GM23338 (cell line): ENCODE measurements around the gene AFTPH. TPM values are rescaled to one million over a fixed set of nuclear protein-coding genes. Genes with fewer than 3 reads are reported as not detected.

Experiments
- ATAC-seq: fragments of 200-7000 bp; cut with Tn5 transposase; 3 replicates; pipeline ENCODE4 v1.9.1; 2020
- DNase-seq: peaks from one replicate; pipeline ENCODE4 v3.0.0-alpha.2; 2015; ENCODE audit warnings: low spot score
- H2AFZ ChIP-seq: fragments of 200-600 bp; sonication (generic); 2 replicates; pipeline ENCODE4 v1.8.0; 2016; ENCODE audit warnings: antibody characterized with exemption, mild to moderate bottlenecking, moderate library complexity
- H3F3A ChIP-seq: fragments of 200-600 bp; sonication (generic); replicated peaks from 2 replicates; pipeline ENCODE4 v1.8.0; 2017; ENCODE audit warnings: antibody characterized with exemption, mixed run types, low read depth
- H3K27ac ChIP-seq: fragments of 200-600 bp; sonication (generic); 2 replicates; pipeline ENCODE4 v1.6.1; 2016; ENCODE audit warnings: low read depth
- H3K27me3 ChIP-seq: fragments of 200-600 bp; sonication (generic); 2 replicates; pipeline ENCODE4 v1.8.0; 2016; ENCODE audit warnings: mild to moderate bottlenecking, mixed run types, moderate library complexity; ENCODE audit not compliant: insufficient read depth
- H3K36me3 ChIP-seq: fragments of 200-600 bp; sonication (generic); 2 replicates; pipeline ENCODE4 v1.8.0; 2016; ENCODE audit warnings: mild to moderate bottlenecking; ENCODE audit not compliant: insufficient read depth
- H3K4me1 ChIP-seq: fragments of 200-600 bp; sonication (generic); 2 replicates; pipeline ENCODE4 v1.8.0; 2016; ENCODE audit warnings: mild to moderate bottlenecking, moderate library complexity; ENCODE audit not compliant: insufficient read depth
- H3K4me2 ChIP-seq: fragments of 200-600 bp; sonication (generic); 2 replicates; pipeline ENCODE4 v1.7.1; 2017; ENCODE audit warnings: mixed run types
- H3K4me3 ChIP-seq: fragments of 200-600 bp; sonication (generic); 2 replicates; pipeline ENCODE4 v1.6.1; 2016; ENCODE audit warnings: mixed run types
- H3K79me2 ChIP-seq: fragments of 200-600 bp; sonication (generic); replicated peaks from 2 replicates; pipeline ENCODE4 v1.8.0; 2017; ENCODE audit warnings: mild to moderate bottlenecking; ENCODE audit not compliant: insufficient read depth
- H3K9me2 ChIP-seq: fragments of 200-600 bp; sonication (generic); 2 replicates; pipeline ENCODE4 v1.8.0; 2017; ENCODE audit not compliant: insufficient read depth
- H4K20me1 ChIP-seq: fragments of 200-600 bp; sonication (generic); replicated peaks from 2 replicates; pipeline ENCODE4 v1.8.0; 2017; ENCODE audit warnings: mild to moderate bottlenecking; ENCODE audit not compliant: insufficient read depth
- H3K27ac Mint-ChIP-seq: 2 replicates; pipeline ENCODE4 v1.8.0; 2020; ENCODE audit warnings: inconsistent platforms, mild to moderate bottlenecking, moderate library complexity, mixed read lengths
- H3K27me3 Mint-ChIP-seq: 3 replicates; pipeline ENCODE4 v1.8.0; 2022; ENCODE audit warnings: low read depth, mild to moderate bottlenecking, moderate library complexity, mixed read lengths, inconsistent platforms; ENCODE audit not compliant: insufficient read depth, poor library complexity
- H3K36me3 Mint-ChIP-seq: 3 replicates; pipeline ENCODE4 v1.8.0; 2021; ENCODE audit warnings: low read depth, mild to moderate bottlenecking, inconsistent platforms, moderate library complexity, mixed read lengths
- H3K4me1 Mint-ChIP-seq: 3 replicates; pipeline ENCODE4 v1.8.0; 2020; ENCODE audit warnings: mild to moderate bottlenecking, inconsistent platforms, mixed read lengths
- H3K4me3 Mint-ChIP-seq: 3 replicates; pipeline ENCODE4 v1.8.0; 2021; ENCODE audit warnings: moderate library complexity, mild to moderate bottlenecking, inconsistent platforms, mixed read lengths
- H3K9me3 Mint-ChIP-seq: 3 replicates; pipeline ENCODE4 v1.8.0; 2020; ENCODE audit warnings: moderate library complexity, mild to moderate bottlenecking, inconsistent platforms, mixed read lengths
- CTCF ChIP-seq, 2 experiments: fragments of 200-600 bp in 1 of 2; sonication (generic) in 1 of 2; conservative IDR thresholded peaks; 2 replicates each; pipeline versions ENCODE4 v1.5.1 to v1.6.1; 2016 to 2017; ENCODE audit warnings: antibody characterized with exemption in 2 of 2, low read depth in 2 of 2, mild to moderate bottlenecking in 2 of 2, moderate library complexity in 1 of 2
- EZH2 ChIP-seq: fragments of 200-600 bp; sonication (generic); IDR thresholded peaks from one replicate; pipeline ENCODE4 v1.8.0; 2017; ENCODE audit warnings: antibody characterized with exemption, mild to moderate bottlenecking, low read depth; ENCODE audit not compliant: unreplicated experiment
- EZH2phosphoT487 ChIP-seq: fragments of 200-600 bp; sonication (generic); IDR thresholded peaks from one replicate; pipeline ENCODE4 v1.8.1; 2018; ENCODE audit warnings: antibody characterized with exemption; ENCODE audit not compliant: unreplicated experiment
- NANOG ChIP-seq: IDR thresholded peaks from 2 replicates; pipeline ENCODE4 v1.6.1; 2016; ENCODE audit warnings: antibody characterized with exemption, borderline replicate concordance
- REST ChIP-seq: IDR thresholded peaks from one replicate; pipeline ENCODE4 v1.6.1; 2018; ENCODE audit warnings: antibody characterized with exemption; ENCODE audit not compliant: unreplicated experiment
- STAT1 ChIP-seq: IDR thresholded peaks from one replicate; pipeline ENCODE4 v1.6.1; 2016; ENCODE audit warnings: antibody characterized with exemption; ENCODE audit not compliant: unreplicated experiment
- ZNF331 ChIP-seq: fragments of 250-450 bp; sonication (Bioruptor Pico); IDR thresholded peaks from 2 replicates; pipeline ENCODE4 v1.5.0; 2020; ENCODE audit warnings: low read depth, mild to moderate bottlenecking, moderate library complexity
- ZNF462 ChIP-seq: fragments of 250-450 bp; sonication (Bioruptor Pico); IDR thresholded peaks from 2 replicates; pipeline ENCODE4 v1.5.0; 2020; ENCODE audit warnings: mild to moderate bottlenecking, moderate library complexity
- polyA plus RNA-seq: library from polyadenylated mRNA; unstranded; fragments of >200 nt; fragmentation: Nextera tagmentation; extraction: Ambion mirVana; gene quantifications from 2 replicates; pipeline ENCODE4 v1.2.1, GENCODE V29; 2016
- total RNA-seq: library from RNA; depleted of rRNA; stranded (reverse); fragments of >200 nt; shearing (Covaris generic); gene quantifications from 2 replicates; pipeline ENCODE4 v1.2.3, GENCODE V29; 2014

The AFTPH gene
- total and polyA plus RNA-seq, 2 experiments from 2014 or later = 14.9 to 20.6 TPM

GRCh38 chr2:64608867-64609226, 84.7 kb downstream of the AFTPH start:
- peak overlapping the region; percentile 84 for H3K4me3 ChIP-seq
- H3K79me2 ChIP-seq = no peaks in the 10 kb centered on the region
- peak overlapping the region; percentile 75; the same call in 1 of the 2 replicates for H3K4me2 ChIP-seq
- peaks cover 26% of the 10 kb centered on the region for H3K27me3 ChIP-seq
- H3K9me2 ChIP-seq = no peaks in the 10 kb centered on the region
- no peaks in the 10 kb centered on the region for H3F3A ChIP-seq
- TF ChIP-seq REST (no peak), NANOG (no peak), EZH2phosphoT487 (no peak), CTCF (conservative IDR thresholded peaks at IDR 0.05; ENCODE audit: low read depth in 2 of 2) (no peak), EZH2 (no peak), ZNF331 (CRISPR knock-in tag) (no peak), STAT1 (no peak), ZNF462 (CRISPR knock-in tag) (no peak)
- Mint-ChIP-seq H3K27me3 (peaks cover 22% of the 10 kb centered on the region), H3K27ac (no peak overlapping the region), H3K36me3 (no peaks in the 10 kb centered on the region; the same call in 2 of the 3 replicates), H3K9me3 (peaks cover 7% of the 10 kb centered on the region; the same call in 2 of the 3 replicates), H3K4me3 (peak overlapping the region; percentile 63), H3K4me1 (peaks cover 4% of the 10 kb centered on the region; the same call in 2 of the 3 replicates)
- H2AFZ ChIP-seq = peak overlapping the region; percentile 93
- no peaks in the 10 kb centered on the region for H4K20me1 ChIP-seq
- ATAC-seq (peak; percentile 46), DNase-seq (peak; percentile 60)
- H3K27ac ChIP-seq = no peak overlapping the region
- no peaks in the 10 kb centered on the region for H3K36me3 ChIP-seq
- no peaks in the 10 kb centered on the region for H3K4me1 ChIP-seq
